HEK293T (cell line): ENCODE data around the gene ID1.
"Not testable (repeated sequence)": the region's sequence is repeated elsewhere in the genome, so short reads cannot be mapped to it uniquely, and the experiment has no call there.

Experiments
- CTCF ChIA-PET: fragments of 350-600 bp; formaldehyde crosslinking; extraction: SDS; loops from one replicate; lab custom pipeline; 2021; ENCODE audit warnings: antibody characterized with exemption, inconsistent platforms; lab: Yijun Ruan, JAX
- POLR2A ChIA-PET: fragments of 350-600 bp; formaldehyde crosslinking; extraction: SDS; loops from one replicate; lab custom pipeline; 2020; ENCODE audit warnings: antibody characterized with exemption, inconsistent platforms; lab: Yijun Ruan, JAX
- DNase-seq: peaks from one replicate; pipeline ENCODE4 v3.0.0; 2012; ENCODE audit warnings: mixed read lengths; ENCODE audit errors: extremely low spot score
- ARNT ChIP-seq: fragments of 450-650 bp; IDR thresholded peaks from 2 replicates; pipeline ENCODE4 v1.6.1; 2017; ENCODE audit warnings: mild to moderate bottlenecking
- BHLHE40 ChIP-seq: fragments of 450-650 bp; IDR thresholded peaks from 2 replicates; pipeline ENCODE4 v1.6.1; 2016; ENCODE audit warnings: mild to moderate bottlenecking, moderate library complexity, borderline replicate concordance
- CTBP1 ChIP-seq: fragments of 450-650 bp; IDR thresholded peaks from 2 replicates; pipeline ENCODE4 v1.6.1; 2016; ENCODE audit warnings: borderline replicate concordance
- ELF4 ChIP-seq: fragments of 450-650 bp; IDR thresholded peaks from 2 replicates; pipeline ENCODE4 v1.6.1; 2017; ENCODE audit warnings: antibody characterized with exemption
- FOXA1 ChIP-seq: fragments of 450-650 bp; IDR thresholded peaks from 2 replicates; pipeline ENCODE4 v1.6.1; 2016; ENCODE audit warnings: mild to moderate bottlenecking
- FOXK2 ChIP-seq: fragments of 450-650 bp; IDR thresholded peaks from 2 replicates; pipeline ENCODE4 v1.6.1; 2016; ENCODE audit warnings: mild to moderate bottlenecking
- FOXM1 ChIP-seq: fragments of 450-650 bp; IDR thresholded peaks from 2 replicates; pipeline ENCODE4 v1.6.1; 2017; ENCODE audit warnings: mild to moderate bottlenecking, borderline replicate concordance
- HDGF ChIP-seq: fragments of 450-650 bp; IDR thresholded peaks from 2 replicates; pipeline ENCODE4 v1.6.1; 2017; ENCODE audit warnings: antibody characterized with exemption, borderline replicate concordance
- L3MBTL2 ChIP-seq: fragments of 450-650 bp; conservative IDR thresholded peaks from 2 replicates; pipeline ENCODE4 v1.6.1; 2016; ENCODE audit warnings: mild to moderate bottlenecking
- LEF1 ChIP-seq: fragments of 450-650 bp; IDR thresholded peaks from 2 replicates; pipeline ENCODE4 v1.6.1; 2017; ENCODE audit warnings: mild to moderate bottlenecking, borderline replicate concordance
- NFRKB ChIP-seq: fragments of 450-650 bp; IDR thresholded peaks from 2 replicates; pipeline ENCODE4 v1.6.1; 2016; ENCODE audit warnings: mild to moderate bottlenecking, moderate library complexity
- PKNOX1 ChIP-seq: fragments of 450-650 bp; IDR thresholded peaks from 2 replicates; pipeline ENCODE4 v1.6.1; 2016
- SP1 ChIP-seq: fragments of 450-650 bp; IDR thresholded peaks from 2 replicates; pipeline ENCODE4 v1.6.1; 2017
- SUZ12 ChIP-seq: fragments of 450-650 bp; IDR thresholded peaks from 2 replicates; pipeline ENCODE4 v1.6.1; 2016; ENCODE audit warnings: mild to moderate bottlenecking
- TARDBP ChIP-seq: fragments of 450-650 bp; IDR thresholded peaks from 2 replicates; pipeline ENCODE4 v1.6.1; 2016
- ZNF384 ChIP-seq: fragments of 450-650 bp; IDR thresholded peaks from 2 replicates; pipeline ENCODE4 v1.6.1; 2016

ID1 gene

DNA sequence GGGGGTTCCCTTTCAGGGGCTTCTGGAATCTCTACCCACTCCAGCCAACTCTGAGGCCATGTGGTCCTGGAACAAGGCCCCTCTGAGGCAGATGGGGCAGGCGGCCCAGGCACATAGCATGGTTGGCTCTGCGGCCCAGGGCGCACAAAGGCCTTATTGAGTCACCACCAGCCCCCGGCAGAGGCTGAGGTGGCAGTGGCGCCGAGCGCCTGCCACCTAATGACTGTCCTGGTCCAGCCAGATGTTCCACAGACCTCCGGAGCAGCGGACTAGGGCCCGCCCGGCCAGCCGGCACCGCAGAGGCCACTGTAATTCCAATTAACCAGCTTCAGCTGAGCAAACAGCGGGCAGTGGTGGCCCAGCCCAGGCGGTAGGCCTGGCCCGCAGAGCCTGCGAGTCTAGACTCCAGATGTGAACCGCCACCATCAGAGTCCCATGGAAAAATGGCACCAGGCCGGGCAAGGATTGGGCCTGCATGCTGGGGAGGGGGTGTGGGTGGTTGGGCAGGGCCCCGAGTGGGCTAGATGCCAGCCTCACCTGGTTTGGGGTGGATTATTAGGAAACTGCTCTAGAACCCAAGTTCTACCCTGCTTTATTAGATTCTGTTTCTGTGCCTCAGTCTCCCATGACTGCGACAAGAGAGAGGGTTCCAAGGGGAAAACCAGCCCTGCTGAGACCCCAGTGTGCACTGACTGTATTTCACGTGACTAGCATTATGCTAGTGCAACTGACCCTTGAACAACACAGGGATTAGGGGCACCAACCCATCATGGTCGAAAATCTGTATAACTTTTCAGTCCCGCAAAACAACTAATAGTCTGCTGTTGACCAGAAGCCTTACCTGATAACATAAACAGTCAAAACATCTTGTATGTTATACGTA is 34.1 kb upstream of the ID1 start:
- ChIA-PET POLR2A (interaction anchor here (0.6 to 11.7 kb wide), 2 partner anchors 37 to 81 kb away, joined by 3 to 260 read pairs; partner anchors contain the start of gene ID1), CTCF (interaction anchor here (7.0 kb wide), 1 partner anchor 41 kb away, joined by 107 read pairs; no protein-coding TSS in a partner anchor)
- no peak for TF ChIP-seq TARDBP
- no peak for TF ChIP-seq FOXK2
- no peak for TF ChIP-seq FOXM1
- TF ChIP-seq L3MBTL2: no peak
- TF ChIP-seq SP1: no peak
- TF ChIP-seq ZNF384: no peak
- no peak for TF ChIP-seq LEF1
- no peak for TF ChIP-seq CTBP1
- TF ChIP-seq BHLHE40: no peak
- TF ChIP-seq NFRKB: no peak
- no peak for TF ChIP-seq ARNT
- no peak for TF ChIP-seq SUZ12
- TF ChIP-seq HDGF: no peak
- TF ChIP-seq PKNOX1: no peak
- TF ChIP-seq FOXA1: no peak
- TF ChIP-seq ELF4: no peak
- no peak for DNase-seq

GRCh38 chr20:31572042-31572700 is 32.9 kb upstream of the ID1 start:
- POLR2A ChIA-PET: interaction anchor here (1.0 to 11.7 kb wide), 7 partner anchors 17 to 166 kb away, joined by 3 to 260 read pairs (median 4); partner anchors contain the start of genes ID1 and TPX2
- TF ChIP-seq ELF4 (no peak), L3MBTL2 (no peak), PKNOX1 (no peak), ZNF384 (no peak), SUZ12 (no peak), CTBP1 (no peak), FOXM1 (no peak), SP1 (no peak), BHLHE40 (no peak), TARDBP (no peak), FOXA1 (no peak), NFRKB (no peak), ARNT (no peak), LEF1 (no peak), HDGF (no peak), FOXK2 (no peak)
- DNase-seq: no peak
- CTCF ChIA-PET: interaction anchor here (1.5 to 7.0 kb wide), 3 partner anchors 9 to 40 kb away, joined by 7 to 107 read pairs (median 26); no protein-coding TSS in a partner anchor

DNA sequence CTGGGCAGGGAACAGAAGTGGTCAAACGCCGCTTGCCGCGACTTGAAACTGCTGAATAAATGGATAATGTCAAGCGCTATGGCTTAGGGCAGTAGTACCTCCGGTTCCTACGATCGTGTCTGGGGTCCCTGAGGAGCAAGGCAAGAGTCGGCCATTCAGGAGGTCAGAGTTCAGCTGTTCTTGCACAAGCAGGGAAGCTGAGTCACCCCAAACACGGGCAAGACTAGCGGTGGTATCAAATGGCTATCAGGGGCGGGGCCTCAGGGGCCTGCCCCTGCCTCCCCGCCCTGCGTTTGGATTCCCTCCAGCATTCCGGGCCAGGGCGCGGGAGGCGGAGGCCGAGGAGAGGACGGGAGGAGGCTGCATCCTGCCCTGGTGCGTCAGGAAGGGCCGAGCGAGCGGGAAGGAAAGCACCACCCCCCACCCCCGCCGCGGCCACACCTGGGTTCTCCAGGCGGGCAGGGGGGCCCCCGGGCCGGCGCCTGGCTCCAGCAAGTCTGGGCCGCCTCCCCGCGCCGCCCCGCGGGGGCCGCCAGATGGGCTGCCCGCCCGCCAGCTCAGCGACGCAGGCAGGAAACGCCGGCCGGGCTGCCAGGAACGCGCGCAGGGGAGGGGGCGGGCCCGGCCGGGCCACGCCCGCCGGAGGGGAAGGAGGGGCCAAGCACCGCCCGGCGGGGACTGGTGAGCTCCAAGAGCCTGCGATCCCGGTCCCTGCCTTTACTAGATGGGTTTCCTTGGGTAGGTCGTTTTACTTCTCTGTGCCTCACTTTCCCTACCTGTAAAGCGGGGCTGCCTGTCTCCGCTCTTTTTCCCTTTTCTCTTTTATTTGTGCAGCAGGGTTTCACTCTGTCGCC is 32.2 kb upstream of the ID1 start:
- peak; percentile 91 for DNase-seq
- TF ChIP-seq TARDBP: no peak
- no peak for TF ChIP-seq L3MBTL2
- peak; percentile 56; the same call in 1 of the 2 replicates for TF ChIP-seq LEF1
- TF ChIP-seq BHLHE40: no peak
- no peak for TF ChIP-seq HDGF
- peak; percentile 82 for TF ChIP-seq FOXM1
- no peak for TF ChIP-seq ZNF384
- TF ChIP-seq ARNT: peak; percentile 51; the same call in 1 of the 2 replicates
- CTCF ChIA-PET: interaction anchor here (0.7 to 2.4 kb wide), 7 partner anchors 10 to 55 kb away, joined by 3 to 26 read pairs (median 5); partner anchors contain the start of gene ID1
- POLR2A ChIA-PET: interaction anchor here (1.0 to 11.7 kb wide), 8 partner anchors 12 to 166 kb away, joined by 3 to 260 read pairs (median 4); partner anchors contain the start of genes ID1 and TPX2

DNA sequence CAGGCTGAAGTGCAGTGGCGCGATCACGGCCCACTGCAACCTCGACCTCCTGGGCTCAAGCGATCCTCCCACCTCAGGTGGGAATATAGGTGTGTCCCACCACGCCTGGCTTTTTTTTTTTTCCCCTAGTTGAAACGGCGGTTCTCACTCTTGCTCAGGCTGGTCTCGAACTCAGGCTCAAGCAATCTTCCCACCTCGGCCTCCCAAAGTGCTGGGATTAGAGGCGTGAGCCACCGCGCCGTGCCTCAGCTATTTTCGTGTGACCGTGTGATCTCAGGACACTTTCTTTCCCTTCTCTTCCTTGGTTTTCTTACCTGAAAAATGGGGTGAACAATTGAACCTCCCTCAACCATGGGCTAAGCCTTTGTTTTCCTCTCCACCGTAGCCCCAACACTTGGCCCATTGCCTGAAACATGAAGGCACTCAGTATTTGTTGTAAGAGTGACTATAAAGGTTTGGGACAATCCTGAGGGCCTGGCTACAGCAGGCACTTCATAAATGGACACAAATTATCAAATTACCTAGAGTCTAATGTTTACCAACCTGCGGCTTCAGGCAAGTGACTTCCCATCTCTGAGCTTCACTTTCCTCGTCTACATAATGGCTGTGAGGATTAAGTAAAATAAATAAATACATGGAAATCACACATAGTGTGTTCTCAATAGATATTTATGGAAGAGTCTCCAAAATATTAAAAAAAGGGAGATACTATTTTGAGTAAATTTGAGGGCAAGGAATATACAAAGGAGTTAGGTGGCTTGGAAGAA is 31.4 kb upstream of the ID1 start:
- ChIA-PET CTCF (interaction anchor here (0.7 to 2.4 kb wide), 7 partner anchors 11 to 56 kb away, joined by 3 to 26 read pairs (median 3); partner anchors contain the start of gene ID1), POLR2A (interaction anchor here (1.4 to 11.7 kb wide), 5 partner anchors 11 to 165 kb away, joined by 4 to 260 read pairs (median 6); partner anchors contain the start of genes ID1 and TPX2)
- DNase-seq: no peak
- no peak for TF ChIP-seq TARDBP

GRCh38 chr20:31574986-31575385 is 30.1 kb upstream of the ID1 start:
- ChIA-PET CTCF (interaction anchor here (1.7 kb wide), 1 partner anchor 38 kb away, joined by 6 read pairs; no protein-coding TSS in a partner anchor), POLR2A (interaction anchor here (11.7 kb wide), 1 partner anchor 33 kb away, joined by 260 read pairs; the partner anchor contains the start of gene ID1)
- not testable (repeated sequence) for DNase-seq
